Muscle of leg (tissue), 11 donors: ENCODE measurements around the gene ADAMTS12. TPM values are rescaled to one million over a fixed set of nuclear protein-coding genes. Genes with fewer than 3 reads are reported as not detected.

Experiments
- DNase-seq: peaks from one replicate; pipeline ENCODE4 v3.0.0; 2013
- H3K27ac ChIP-seq: one replicate; pipeline ENCODE4 v1.5.1; 2013; ENCODE audit warnings: mild to moderate bottlenecking, low read length, control low read depth
- H3K27me3 ChIP-seq: one replicate; pipeline ENCODE4 v1.6.1; 2013; ENCODE audit warnings: low read length; ENCODE audit not compliant: control insufficient read depth, insufficient read depth
- H3K36me3 ChIP-seq: one replicate; pipeline ENCODE4 v1.6.1; 2013; ENCODE audit warnings: low read length; ENCODE audit not compliant: control insufficient read depth, insufficient read depth
- H3K4me1 ChIP-seq: one replicate; pipeline ENCODE4 v1.6.1; 2013; ENCODE audit warnings: low read length; ENCODE audit not compliant: control insufficient read depth, insufficient read depth
- H3K4me3 ChIP-seq: one replicate; pipeline ENCODE4 v1.5.1; 2013; ENCODE audit warnings: low read length, control low read depth
- H3K9me3 ChIP-seq: replicated peaks from 2 replicates; pipeline ENCODE4 v1.6.1; 2013; ENCODE audit warnings: low read depth, low read length; ENCODE audit not compliant: control insufficient read depth
- WGBS: methylation state at CpG from one replicate; pipeline ENCODE4 v1.1.5; 2013; ENCODE audit warnings: missing lambda C conversion rate; ENCODE audit not compliant: insufficient coverage; 5-methylcytosine and 5-hydroxymethylcytosine counted together
- polyA plus RNA-seq, 8 donors: library from polyadenylated mRNA; unstranded; fragments of 120-200 nt; gene quantifications; one replicate each; pipeline versions ENCODE4 v1.2.1 to v1.2.3, GENCODE V29; 2013; ENCODE audit warnings: inconsistent platforms in 1 of 8, low replicate concordance in 1 of 8; ENCODE audit not compliant: insufficient read length in 8 of 8, insufficient read depth in 1 of 8
- total RNA-seq: library from RNA; stranded (reverse); fragments of 120-200 nt; gene quantifications from one replicate; pipeline ENCODE4 v1.2.4, GENCODE V29; 2013

ADAMTS12 gene
- total and polyA plus RNA-seq, 9 donors, result 14.8 to 35.1 (median 22.8) TPM

- no peaks in the 10 kb centered on the region for H3K36me3 ChIP-seq
- H3K9me3 ChIP-seq, result peaks cover 14% of the 10 kb centered on the region
- DNase-seq, result no peak
- no peaks in the 10 kb centered on the region for H3K4me1 ChIP-seq
- no peaks in the 10 kb centered on the region for H3K27me3 ChIP-seq
- WGBS, result no CpG with 5 or more reads among the region's 1 CpG
- H3K27ac ChIP-seq, result no peak overlapping the region
- H3K4me3 ChIP-seq, result no peak overlapping the region
Measured at GRCh38 chr5:33905381-33905780, 13.6 kb upstream of the ADAMTS12 start.

GRCh38 chr5:33903118-33903517 lies 11.3 kb upstream of the ADAMTS12 start:
- H3K27ac ChIP-seq, result no peak overlapping the region
- H3K9me3 ChIP-seq, result peaks cover 14% of the 10 kb centered on the region
- H3K4me1 ChIP-seq, result no peaks in the 10 kb centered on the region
- H3K27me3 ChIP-seq, result no peaks in the 10 kb centered on the region
- no peak for DNase-seq
- no peak overlapping the region for H3K4me3 ChIP-seq
- no peaks in the 10 kb centered on the region for H3K36me3 ChIP-seq
- WGBS, result no CpG with 5 or more reads among the region's 2 CpGs

GRCh38 chr5:33901156-33901555 lies 9.4 kb upstream of the ADAMTS12 start:
- H3K9me3 ChIP-seq, result peaks cover under 1% of the 10 kb centered on the region
- H3K4me3 ChIP-seq, result no peak overlapping the region
- no CpG with 5 or more reads among the region's 1 CpG for WGBS
- H3K27ac ChIP-seq, result no peak overlapping the region
- no peak for DNase-seq
- H3K27me3 ChIP-seq, result no peaks in the 10 kb centered on the region
- no peaks in the 10 kb centered on the region for H3K4me1 ChIP-seq
- no peaks in the 10 kb centered on the region for H3K36me3 ChIP-seq

GRCh38 chr5:33894566-33894965 lies 2.8 kb upstream of the ADAMTS12 start:
- Histone ChIP-seq H3K4me3 (no peak overlapping the region), H3K36me3 (no peaks in the 10 kb centered on the region), H3K9me3 (no peaks in the 10 kb centered on the region), H3K27me3 (peaks cover 6% of the 10 kb centered on the region), H3K27ac (no peak overlapping the region), H3K4me1 (peaks cover 13% of the 10 kb centered on the region)
- DNase-seq, result no peak
- 67% methylated on average over 1 of the region's 1 CpG for WGBS

GRCh38 chr5:33892620-33893137 lies 889 bp upstream of the ADAMTS12 start:
- Histone ChIP-seq H3K4me3 (peak overlapping the region; percentile 55), H3K36me3 (no peaks in the 10 kb centered on the region), H3K27me3 (peaks cover 6% of the 10 kb centered on the region), H3K4me1 (peaks cover 13% of the 10 kb centered on the region), H3K9me3 (no peaks in the 10 kb centered on the region), H3K27ac (peak overlapping the region; percentile 69)
- 19% methylated on average over 5 of the region's 5 CpGs for WGBS
- DNase-seq, result peak; percentile 72

- peak; percentile 54 for DNase-seq
- peaks cover 13% of the 10 kb centered on the region for H3K4me1 ChIP-seq
- peaks cover 6% of the 10 kb centered on the region for H3K27me3 ChIP-seq
- WGBS, result no CpG with 5 or more reads among the region's 6 CpGs
- no peaks in the 10 kb centered on the region for H3K36me3 ChIP-seq
- H3K4me3 ChIP-seq, result peak overlapping the region; percentile 55
- no peaks in the 10 kb centered on the region for H3K9me3 ChIP-seq
- H3K27ac ChIP-seq, result peak overlapping the region; percentile 80
Measured at GRCh38 chr5:33891446-33891787, 373 bp downstream of the ADAMTS12 start.

- peak overlapping the region; percentile 55 for H3K4me3 ChIP-seq
- H3K9me3 ChIP-seq, result no peaks in the 10 kb centered on the region
- no peaks in the 10 kb centered on the region for H3K36me3 ChIP-seq
- peaks cover 13% of the 10 kb centered on the region for H3K4me1 ChIP-seq
- DNase-seq, result peak; percentile 82
- H3K27ac ChIP-seq, result peak overlapping the region; percentile 80
- H3K27me3 ChIP-seq, result peaks cover 6% of the 10 kb centered on the region
- WGBS, result 26% methylated on average over 4 of the region's 12 CpGs
Measured at GRCh38 chr5:33890131-33891032, 1.4 kb downstream of the ADAMTS12 start.

- Histone ChIP-seq H3K4me1 (peaks cover 13% of the 10 kb centered on the region), H3K27ac (no peak overlapping the region), H3K27me3 (peaks cover 6% of the 10 kb centered on the region), H3K9me3 (no peaks in the 10 kb centered on the region), H3K36me3 (no peaks in the 10 kb centered on the region), H3K4me3 (no peak overlapping the region)
- DNase-seq, result peak; percentile 88
- WGBS, result 50% methylated on average over 1 of the region's 4 CpGs
Measured at GRCh38 chr5:33888587-33888986, 3.2 kb downstream of the ADAMTS12 start.

GRCh38 chr5:33887268-33887667 lies 4.5 kb downstream of the ADAMTS12 start:
- no CpG with 5 or more reads among the region's 3 CpGs for WGBS
- Histone ChIP-seq H3K27me3 (peaks cover 6% of the 10 kb centered on the region), H3K36me3 (no peaks in the 10 kb centered on the region), H3K4me1 (peaks cover 7% of the 10 kb centered on the region), H3K4me3 (no peak overlapping the region), H3K9me3 (no peaks in the 10 kb centered on the region), H3K27ac (no peak overlapping the region)
- DNase-seq, result no peak

- WGBS, result no CpG with 5 or more reads among the region's 4 CpGs
- Histone ChIP-seq H3K4me1 (peaks cover 2% of the 10 kb centered on the region), H3K4me3 (no peak overlapping the region), H3K36me3 (no peaks in the 10 kb centered on the region), H3K27me3 (no peaks in the 10 kb centered on the region), H3K27ac (no peak overlapping the region), H3K9me3 (no peaks in the 10 kb centered on the region)
- DNase-seq, result no peak
Measured at GRCh38 chr5:33886283-33886682, 5.5 kb downstream of the ADAMTS12 start.
